PC-9 (cell line): Measurements from ENCODE around the gene NYAP2. TPM values are rescaled to one million over a fixed set of nuclear protein-coding genes. Genes with fewer than 3 reads are reported as not detected.

ENCODE experiments used
- BruUV-seq: library from RNA; stranded (reverse); fragments of 400-500 nt; replicated peaks from 2 replicates; lab custom pipeline; 2021; lab: Mats Ljungman, UMichigan
- CTCF ChIA-PET: fragments of 300-600 bp; sonication (Branson Sonifier 250); formaldehyde crosslinking; loops from one replicate; lab custom pipeline; 2022; ENCODE audit warnings: antibody characterized with exemption; lab: Charles Lee
- POLR2A ChIA-PET: fragments of 300-600 bp; sonication (Branson Sonifier 250); formaldehyde crosslinking; loops from one replicate; lab custom pipeline; 2022; ENCODE audit warnings: antibody characterized with exemption; ENCODE audit not compliant: unreplicated experiment; lab: Charles Lee
- DNase-seq, 2 experiments: peaks; one replicate each; pipeline versions ENCODE4 v3.0.0 to v3.0.0-alpha.2; 2015 to 2022; ENCODE audit warnings: mixed read lengths in 1 of 2
- H2AFZ ChIP-seq: fragments of 200-600 bp; sonication (generic); 2 replicates; pipeline ENCODE4 v1.8.1; 2017; ENCODE audit warnings: antibody characterized with exemption
- H3F3A ChIP-seq: fragments of 200-600 bp; sonication (generic); 2 replicates; pipeline ENCODE4 v1.8.1; 2017; ENCODE audit warnings: antibody characterized with exemption, mild to moderate bottlenecking, low read depth; ENCODE audit not compliant: insufficient read depth
- H3K27ac ChIP-seq: fragments of 200-600 bp; sonication (generic); 2 replicates; pipeline ENCODE4 v1.6.1; 2016; ENCODE audit warnings: mixed run types
- H3K27me3 ChIP-seq: fragments of 200-600 bp; sonication (generic); 2 replicates; pipeline ENCODE4 v1.6.1; 2016; ENCODE audit warnings: low read depth, mixed run types; ENCODE audit not compliant: insufficient read depth
- H3K36me3 ChIP-seq: fragments of 200-600 bp; sonication (generic); 2 replicates; pipeline ENCODE4 v1.6.1; 2016; ENCODE audit warnings: low read depth, mixed run types
- H3K4me1 ChIP-seq: fragments of 200-600 bp; sonication (generic); replicated peaks from 2 replicates; pipeline ENCODE4 v1.6.1; 2016; ENCODE audit warnings: mixed run types; ENCODE audit not compliant: insufficient read depth
- H3K4me2 ChIP-seq: fragments of 200-600 bp; sonication (generic); 2 replicates; pipeline ENCODE4 v1.6.1; 2017; ENCODE audit warnings: mixed run types
- H3K4me3 ChIP-seq: fragments of 200-600 bp; sonication (generic); 2 replicates; pipeline ENCODE4 v1.6.1; 2016; ENCODE audit warnings: mixed run types
- H3K79me2 ChIP-seq: fragments of 200-600 bp; sonication (generic); 2 replicates; pipeline ENCODE4 v1.6.1; 2017; ENCODE audit warnings: low read depth, mixed run types
- H3K9me2 ChIP-seq: fragments of 200-600 bp; sonication (generic); 2 replicates; pipeline ENCODE4 v1.8.1; 2017; ENCODE audit warnings: mild to moderate bottlenecking; ENCODE audit not compliant: insufficient read depth
- H3K9me3 ChIP-seq: fragments of 200-600 bp; sonication (generic); 2 replicates; pipeline ENCODE4 v1.8.1; 2016; ENCODE audit warnings: low read depth; ENCODE audit not compliant: insufficient read depth
- H4K20me1 ChIP-seq: fragments of 200-600 bp; sonication (generic); 2 replicates; pipeline ENCODE4 v1.8.1; 2017; ENCODE audit not compliant: insufficient read depth
- CTCF ChIP-seq: fragments of 200-600 bp; sonication (generic); conservative IDR thresholded peaks from 2 replicates; pipeline ENCODE4 v1.6.1; 2017; ENCODE audit warnings: mixed run types, antibody characterized with exemption, mild to moderate bottlenecking, moderate library complexity
- EZH2 ChIP-seq: fragments of 200-600 bp; sonication (generic); IDR thresholded peaks from 2 replicates; pipeline ENCODE4 v1.8.0; 2017; ENCODE audit warnings: antibody characterized with exemption, low read depth
- intact Hi-C: fragments of 100-400 bp; cut with micrococcal nuclease; formaldehyde crosslinking; loops from one replicate; pipeline ENCODE4 v1.10.0; 2022; ENCODE audit not compliant: unreplicated experiment
- total RNA-seq: library from RNA; stranded (reverse); gene quantifications from 2 replicates; pipeline ENCODE4 v1.2.3, GENCODE V29; 2021

Gene NYAP2
- total RNA-seq, 1 experiment from 2014 or later: 0.65 TPM

- H3K27me3 ChIP-seq: no peaks in the 10 kb centered on the region
- no peaks in the 10 kb centered on the region for H3K36me3 ChIP-seq
- H2AFZ ChIP-seq: no peak overlapping the region
- no peaks in the 10 kb centered on the region for H3K79me2 ChIP-seq
- no peak overlapping the region for H3K27ac ChIP-seq
- no peak overlapping the region for H3K4me2 ChIP-seq
- H3K9me2 ChIP-seq: no peaks in the 10 kb centered on the region
- CTCF ChIA-PET: no interaction called here
- H3K4me1 ChIP-seq: no peaks in the 10 kb centered on the region
- TF ChIP-seq CTCF: no peak
- TF ChIP-seq EZH2: no peak
- H3K4me3 ChIP-seq: no peak overlapping the region
- no TSS peak for BruUV-seq
- no peaks in the 10 kb centered on the region for H3K9me3 ChIP-seq
- no peaks in the 10 kb centered on the region for H4K20me1 ChIP-seq
- no peaks in the 10 kb centered on the region for H3F3A ChIP-seq
- intact Hi-C loops: no loop called here
- POLR2A ChIA-PET: no interaction called here
- no peak for DNase-seq
Measured at GRCh38 chr2:225690153-225690552, 290.6 kb downstream of the NYAP2 start.

GRCh38 chr2:225691711-225692110, 292.2 kb downstream of the NYAP2 start:
- Histone ChIP-seq H3K27me3 (no peaks in the 10 kb centered on the region), H3K27ac (no peak overlapping the region), H3F3A (no peaks in the 10 kb centered on the region), H3K4me1 (no peaks in the 10 kb centered on the region), H4K20me1 (no peaks in the 10 kb centered on the region), H3K4me3 (no peak overlapping the region), H3K4me2 (no peak overlapping the region), H2AFZ (no peak overlapping the region), H3K9me3 (no peaks in the 10 kb centered on the region), H3K79me2 (no peaks in the 10 kb centered on the region), H3K36me3 (no peaks in the 10 kb centered on the region), H3K9me2 (peaks cover 6% of the 10 kb centered on the region; the same call in 1 of the 2 replicates)
- no peak for DNase-seq
- ChIA-PET POLR2A (no interaction called here), CTCF (no interaction called here)
- TF ChIP-seq CTCF (no peak), EZH2 (no peak)
- intact Hi-C loops: no loop called here
- no TSS peak for BruUV-seq

DNA sequence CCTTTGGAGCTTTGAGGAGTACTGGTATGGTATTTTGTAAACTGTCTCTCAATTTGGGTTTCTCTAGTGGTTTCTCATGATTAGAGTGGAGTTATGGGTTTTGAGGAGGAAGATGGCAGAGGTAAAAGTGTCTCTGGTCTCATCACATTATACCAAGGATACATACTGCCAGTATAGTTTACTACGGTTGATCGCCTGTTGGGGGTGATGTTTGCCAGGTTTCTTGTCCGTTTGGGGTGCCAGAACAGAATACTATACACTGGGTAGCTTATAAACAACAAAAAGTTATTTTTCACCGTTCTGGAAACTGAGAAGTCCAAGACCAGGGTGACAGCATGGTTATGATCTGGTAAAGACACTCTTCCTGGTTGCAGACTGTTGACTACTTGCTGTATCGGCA, 293.7 kb downstream of the NYAP2 start:
- DNase-seq: no peak
- H3K4me1 ChIP-seq: no peaks in the 10 kb centered on the region
- CTCF ChIA-PET: no interaction called here
- H3K36me3 ChIP-seq: no peaks in the 10 kb centered on the region
- peaks cover 10% of the 10 kb centered on the region; the same call in 1 of the 2 replicates for H3K9me2 ChIP-seq
- no peak overlapping the region for H3K4me3 ChIP-seq
- no peak overlapping the region for H3K27ac ChIP-seq
- no TSS peak for BruUV-seq
- H3K4me2 ChIP-seq: no peak overlapping the region
- no peak overlapping the region for H2AFZ ChIP-seq
- no peaks in the 10 kb centered on the region for H3F3A ChIP-seq
- H4K20me1 ChIP-seq: no peaks in the 10 kb centered on the region
- no peaks in the 10 kb centered on the region for H3K79me2 ChIP-seq
- H3K9me3 ChIP-seq: no peaks in the 10 kb centered on the region
- H3K27me3 ChIP-seq: no peaks in the 10 kb centered on the region
- intact Hi-C loops: no loop called here
- TF ChIP-seq CTCF (no peak), EZH2 (no peak)
- POLR2A ChIA-PET: no interaction called here
